CD14-positive monocyte (primary cell): ENCODE results near the gene OR5I1. TPM values are rescaled to one million over a fixed set of nuclear protein-coding genes. Genes with fewer than 3 reads are reported as not detected.

ENCODE experiments used
- DNase-seq, 3 donors: peaks; one replicate each; pipeline ENCODE4 v3.0.0-alpha.2; 2011 to 2022
- H2AFZ ChIP-seq: 2 replicates; pipeline ENCODE4 v1.6.0; 2012; ENCODE audit warnings: mild to moderate bottlenecking, low read depth, low read length, inconsistent platforms; ENCODE audit not compliant: insufficient read depth, poor library complexity, severe bottlenecking
- H3K27ac ChIP-seq, 2 donors: 1 replicate in 1 of 2; 2 replicates in 1 of 2; pipeline ENCODE4 v1.5.1; 2012 to 2013; ENCODE audit warnings: low read length in 2 of 2, control low read depth in 1 of 2, inconsistent platforms in 1 of 2, low read depth in 1 of 2, mild to moderate bottlenecking in 1 of 2
- H3K27me3 ChIP-seq, 2 donors: one replicate each; pipeline versions ENCODE4 v1.6.0 to v1.6.1; 2011 to 2013; ENCODE audit warnings: low read length in 2 of 2; ENCODE audit not compliant: control insufficient read depth in 2 of 2, insufficient read depth in 2 of 2
- H3K36me3 ChIP-seq, 2 donors: replicated peaks in 1 of 2; 1 replicate in 1 of 2; 2 replicates in 1 of 2; pipeline versions ENCODE4 v1.5.1 to v1.6.1; 2012 to 2013; ENCODE audit warnings: low read length in 2 of 2, control low read depth in 1 of 2, inconsistent platforms in 1 of 2, mild to moderate bottlenecking in 1 of 2; ENCODE audit not compliant: insufficient read depth in 2 of 2, control insufficient read depth in 1 of 2
- H3K4me1 ChIP-seq, 2 donors: 1 replicate in 1 of 2; 2 replicates in 1 of 2; pipeline versions ENCODE4 v1.5.1 to v1.6.1; 2012 to 2013; ENCODE audit warnings: low read length in 2 of 2, control low read depth in 1 of 2, inconsistent platforms in 1 of 2, mild to moderate bottlenecking in 1 of 2, moderate library complexity in 1 of 2; ENCODE audit not compliant: insufficient read depth in 2 of 2, control insufficient read depth in 1 of 2
- H3K4me2 ChIP-seq: replicated peaks from 2 replicates; pipeline ENCODE3; 2012; ENCODE audit warnings: low read length, moderate library complexity, mild to moderate bottlenecking; ENCODE audit not compliant: poor library complexity, severe bottlenecking; ENCODE audit errors: extremely low read depth
- H3K4me3 ChIP-seq, 3 experiments: fragments of 200-600 bp in 1 of 3; sonication (generic) in 1 of 3; replicated peaks in 1 of 3; 1 replicate in 2 of 3; 2 replicates in 1 of 3; pipeline ENCODE4 v1.5.1; 2011 to 2013; ENCODE audit warnings: low read length in 3 of 3, mild to moderate bottlenecking in 3 of 3, control low read depth in 2 of 3, low read depth in 2 of 3, inconsistent platforms in 1 of 3, moderate library complexity in 1 of 3
- H3K79me2 ChIP-seq: 2 replicates; pipeline ENCODE4 v1.6.0; 2012; ENCODE audit warnings: mild to moderate bottlenecking, control low read depth, inconsistent platforms, low read length, moderate library complexity; ENCODE audit not compliant: insufficient read depth
- H3K9ac ChIP-seq: 2 replicates; pipeline ENCODE4 v1.6.0; 2017; ENCODE audit warnings: low read length, mild to moderate bottlenecking; ENCODE audit not compliant: insufficient read depth, poor library complexity, severe bottlenecking
- H3K9me3 ChIP-seq, 2 donors: replicated peaks in 1 of 2; 1 replicate in 1 of 2; 2 replicates in 1 of 2; pipeline versions ENCODE4 v1.5.1 to v1.6.1; 2012 to 2013; ENCODE audit warnings: low read length in 2 of 2, control low read depth in 1 of 2; ENCODE audit not compliant: control insufficient read depth in 1 of 2, insufficient read depth in 1 of 2
- H4K20me1 ChIP-seq: 2 replicates; pipeline ENCODE4 v1.6.0; 2012; ENCODE audit warnings: mild to moderate bottlenecking, low read length, control low read depth, moderate library complexity; ENCODE audit not compliant: insufficient read depth
- H3K27ac Mint-ChIP-seq, 7 donors: one replicate each; pipeline ENCODE4 v1.8.0; 2020; ENCODE audit warnings: mild to moderate bottlenecking in 7 of 7, mixed read lengths in 7 of 7, moderate library complexity in 6 of 7, inconsistent platforms in 2 of 7
- H3K27me3 Mint-ChIP-seq, 3 donors: one replicate each; pipeline ENCODE4 v1.8.0; 2021 to 2022; ENCODE audit warnings: low read depth in 3 of 3, mild to moderate bottlenecking in 3 of 3, mixed read lengths in 3 of 3, moderate library complexity in 3 of 3, inconsistent platforms in 1 of 3
- H3K36me3 Mint-ChIP-seq, 2 donors: one replicate each; pipeline ENCODE4 v1.8.0; 2020; ENCODE audit warnings: mixed read lengths in 2 of 2, inconsistent platforms in 1 of 2, mild to moderate bottlenecking in 1 of 2
- H3K4me1 Mint-ChIP-seq: one replicate; pipeline ENCODE4 v1.8.0; 2020; ENCODE audit warnings: mild to moderate bottlenecking, mixed read lengths
- H3K4me3 Mint-ChIP-seq, 2 donors: one replicate each; pipeline ENCODE4 v1.8.0; 2020; ENCODE audit warnings: mild to moderate bottlenecking in 2 of 2, mixed read lengths in 2 of 2, moderate library complexity in 1 of 2
- H3K9me3 Mint-ChIP-seq, 7 donors: one replicate each; pipeline ENCODE4 v1.8.0; 2020 to 2022; ENCODE audit warnings: mixed read lengths in 7 of 7, mild to moderate bottlenecking in 6 of 7, moderate library complexity in 6 of 7, inconsistent platforms in 2 of 7
- WGBS: methylation state at CpG from one replicate; pipeline ENCODE4 v1.1.5; 2013; ENCODE audit warnings: missing lambda C conversion rate; ENCODE audit not compliant: insufficient coverage; 5-methylcytosine and 5-hydroxymethylcytosine counted together
- intact Hi-C, 2 donors: fragments of 100-400 bp; cut with micrococcal nuclease; formaldehyde crosslinking; loops; one replicate each; pipeline versions ENCODE4 v1.15.0 to v1.15.1; 2023
- polyA plus RNA-seq, 3 donors: library from polyadenylated mRNA; depleted of rRNA in 1 of 3; unstranded in 2 of 3; stranded (reverse) in 1 of 3; fragments of 300-500 nt in 2 of 3; fragments of >200 nt in 1 of 3; fragmentation: Illumina TruSeq in 2 of 3; gene quantifications; 1 replicate in 2 of 3; 2 replicates in 1 of 3; pipeline ENCODE4 v1.2.3, GENCODE V29; 2012 to 2021
- TF ChIP-seq, protein P1 (sequence below): fragments of 200-600 bp; IDR thresholded peaks from one replicate; pipeline ENCODE4 v1.8.0; 2022; ENCODE audit warnings: antibody characterized with exemption, mild to moderate bottlenecking

The OR5I1 gene
- polyA plus RNA-seq, 3 donors = not detected

DNA sequence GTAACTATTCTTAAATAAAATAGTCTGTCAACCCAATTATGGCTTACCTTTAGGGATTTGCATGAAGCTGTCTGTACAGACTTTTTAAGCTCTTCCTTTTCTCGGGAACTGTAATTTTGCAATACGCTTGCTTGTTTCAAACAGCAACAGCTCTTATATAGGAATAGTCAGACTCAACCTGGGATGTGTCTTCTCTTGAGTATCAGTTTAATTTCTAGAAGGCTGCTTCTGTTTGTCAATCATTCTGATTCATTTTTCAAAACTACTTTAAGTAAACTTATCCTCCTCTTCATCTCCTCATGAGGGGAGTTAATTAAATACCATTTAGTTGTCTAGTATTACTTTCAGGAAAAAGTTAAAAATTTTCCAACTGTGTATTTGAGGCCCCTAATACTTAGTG lies 33.6 kb upstream of the OR5I1 start, which contains the start of gene OR10AG1:
OR10AG1 (minus strand) TSS at position 101 of the 400 bp plus-strand sequence; CDS start at position 63, 38 bp downstream.
- WGBS = no CpG with 5 or more reads among the region's 2 CpGs
- H4K20me1 ChIP-seq = no peaks in the 10 kb centered on the region
- no peak within 1 kb of the TSS for H2AFZ ChIP-seq
- H3K36me3 ChIP-seq = no peaks in the 10 kb centered on the region
- DNase-seq = no peak
- no peak within 1 kb of the TSS for H3K4me3 Mint-ChIP-seq
- no peak within 1 kb of the TSS for H3K27ac Mint-ChIP-seq
- no peaks in the 10 kb centered on the region for H3K27me3 ChIP-seq
- no peak within 1 kb of the TSS for H3K4me3 ChIP-seq
- H3K9me3 Mint-ChIP-seq = peaks cover 0 to 7% (median 3%) of the 10 kb centered on the region in 7 donors
- no peak within 1 kb of the TSS for H3K9ac ChIP-seq
- no peaks in the 10 kb centered on the region for H3K4me1 Mint-ChIP-seq
- H3K27me3 Mint-ChIP-seq = no peaks in the 10 kb centered on the region
- no peaks in the 10 kb centered on the region for H3K4me1 ChIP-seq
- H3K79me2 ChIP-seq = no peaks in the 10 kb centered on the region
- no peak within 1 kb of the TSS for H3K4me2 ChIP-seq
- TF ChIP-seq, protein P1, sequence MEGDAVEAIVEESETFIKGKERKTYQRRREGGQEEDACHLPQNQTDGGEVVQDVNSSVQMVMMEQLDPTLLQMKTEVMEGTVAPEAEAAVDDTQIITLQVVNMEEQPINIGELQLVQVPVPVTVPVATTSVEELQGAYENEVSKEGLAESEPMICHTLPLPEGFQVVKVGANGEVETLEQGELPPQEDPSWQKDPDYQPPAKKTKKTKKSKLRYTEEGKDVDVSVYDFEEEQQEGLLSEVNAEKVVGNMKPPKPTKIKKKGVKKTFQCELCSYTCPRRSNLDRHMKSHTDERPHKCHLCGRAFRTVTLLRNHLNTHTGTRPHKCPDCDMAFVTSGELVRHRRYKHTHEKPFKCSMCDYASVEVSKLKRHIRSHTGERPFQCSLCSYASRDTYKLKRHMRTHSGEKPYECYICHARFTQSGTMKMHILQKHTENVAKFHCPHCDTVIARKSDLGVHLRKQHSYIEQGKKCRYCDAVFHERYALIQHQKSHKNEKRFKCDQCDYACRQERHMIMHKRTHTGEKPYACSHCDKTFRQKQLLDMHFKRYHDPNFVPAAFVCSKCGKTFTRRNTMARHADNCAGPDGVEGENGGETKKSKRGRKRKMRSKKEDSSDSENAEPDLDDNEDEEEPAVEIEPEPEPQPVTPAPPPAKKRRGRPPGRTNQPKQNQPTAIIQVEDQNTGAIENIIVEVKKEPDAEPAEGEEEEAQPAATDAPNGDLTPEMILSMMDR = no peak
- H3K36me3 Mint-ChIP-seq = no peaks in the 10 kb centered on the region
- intact Hi-C loops = no loop called here
- H3K27ac ChIP-seq = no peak within 1 kb of the TSS
- peaks cover 7 to 10% of the 10 kb centered on the region in 2 donors for H3K9me3 ChIP-seq

DNA sequence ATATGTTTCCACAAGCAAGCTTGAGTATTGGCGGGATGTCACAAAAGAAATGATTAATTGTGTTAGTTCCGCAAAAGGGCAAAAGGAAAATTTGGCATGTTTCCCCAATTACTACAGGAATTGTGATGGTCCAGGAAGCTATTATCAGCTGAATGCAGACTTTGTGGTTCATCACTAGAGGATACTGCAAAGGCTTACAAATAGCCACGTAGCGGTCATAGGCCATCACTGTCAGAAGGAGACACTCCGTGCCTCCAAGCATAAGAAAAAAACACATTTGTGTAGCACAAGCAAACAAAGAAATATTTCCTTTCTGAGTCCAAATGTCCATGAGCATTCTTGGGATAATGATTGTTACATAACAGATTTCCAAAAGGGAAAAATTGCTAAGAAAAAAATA lies 31.7 kb upstream of the OR5I1 start:
- Mint-ChIP-seq H3K27me3 (no peaks in the 10 kb centered on the region), H3K4me3 (no peak overlapping the region), H3K36me3 (no peaks in the 10 kb centered on the region), H3K9me3 (peaks cover 0 to 9% (median 3%) of the 10 kb centered on the region in 7 donors), H3K4me1 (no peaks in the 10 kb centered on the region), H3K27ac (no peak overlapping the region)
- Histone ChIP-seq H3K4me1 (no peaks in the 10 kb centered on the region), H3K9me3 (peaks cover 7 to 10% of the 10 kb centered on the region in 2 donors), H4K20me1 (no peaks in the 10 kb centered on the region), H3K79me2 (no peaks in the 10 kb centered on the region), H2AFZ (no peak overlapping the region), H3K27ac (no peak overlapping the region), H3K27me3 (no peaks in the 10 kb centered on the region), H3K4me3 (no peak overlapping the region), H3K36me3 (no peaks in the 10 kb centered on the region), H3K9ac (no peak overlapping the region), H3K4me2 (no peak overlapping the region)
- WGBS = no CpG with 5 or more reads among the region's 5 CpGs
- intact Hi-C loops = no loop called here
- DNase-seq = no peak
- TF ChIP-seq, protein P1 = no peak
